Heart left ventricle (tissue), 13 donors: ENCODE data around the gene SPOCK1.

Experiments used
- POLR2A ChIP-seq, 2 donors: fragments of 450-650 bp; IDR thresholded peaks; one replicate each; pipeline ENCODE4 v1.6.1; 2017; ENCODE audit warnings: antibody characterized with exemption in 2 of 2, mild to moderate bottlenecking in 2 of 2, moderate library complexity in 2 of 2
- TF ChIP-seq, protein P1 (sequence below), 12 donors: fragments of 200-600 bp; sonication (generic) in 4 of 12; IDR thresholded peaks; one replicate each; pipeline versions ENCODE4 v1.5.0 to v1.8.0; 2018 to 2022; ENCODE audit warnings: antibody characterized with exemption in 12 of 12, mild to moderate bottlenecking in 5 of 12
- donor health status: ischemic (EF 13 %, LVEDD 7.1; RV severe dilation, severe dysfunction).
- donor health status: DM: no; HTN: yes; CAD: no.
- donor health status: DM: no; HTN: no; CAD: no.
- donor health status: ischemic (EF 25% LVEDD 6.9; RV normal size, moderate dysfunction).
- donor health status: ischemic (EF 25% LVEDD 5.7; RV mildly dilated, moderate dysfunction).
- donor health status: ischemic (EF 35%, LVEDD 5.7; RV mildly dilated, moderate dysfunction).
- donor health status: nonischemic (EF 11% LVEDD 7.7; RV severe dilation, severe dysfunction).
- donor health status: DM: yes; HTN: yes; CAD: no.
- donor health status: PGD.
- donor health status: ischemic (EF 29% LVEDD 5.4; RV normal size, mild dysfunction).
- donor health status: nonischemic (EF 23%, LVEDD 6.1; RV moderate dilation, normal function).

DNA sequence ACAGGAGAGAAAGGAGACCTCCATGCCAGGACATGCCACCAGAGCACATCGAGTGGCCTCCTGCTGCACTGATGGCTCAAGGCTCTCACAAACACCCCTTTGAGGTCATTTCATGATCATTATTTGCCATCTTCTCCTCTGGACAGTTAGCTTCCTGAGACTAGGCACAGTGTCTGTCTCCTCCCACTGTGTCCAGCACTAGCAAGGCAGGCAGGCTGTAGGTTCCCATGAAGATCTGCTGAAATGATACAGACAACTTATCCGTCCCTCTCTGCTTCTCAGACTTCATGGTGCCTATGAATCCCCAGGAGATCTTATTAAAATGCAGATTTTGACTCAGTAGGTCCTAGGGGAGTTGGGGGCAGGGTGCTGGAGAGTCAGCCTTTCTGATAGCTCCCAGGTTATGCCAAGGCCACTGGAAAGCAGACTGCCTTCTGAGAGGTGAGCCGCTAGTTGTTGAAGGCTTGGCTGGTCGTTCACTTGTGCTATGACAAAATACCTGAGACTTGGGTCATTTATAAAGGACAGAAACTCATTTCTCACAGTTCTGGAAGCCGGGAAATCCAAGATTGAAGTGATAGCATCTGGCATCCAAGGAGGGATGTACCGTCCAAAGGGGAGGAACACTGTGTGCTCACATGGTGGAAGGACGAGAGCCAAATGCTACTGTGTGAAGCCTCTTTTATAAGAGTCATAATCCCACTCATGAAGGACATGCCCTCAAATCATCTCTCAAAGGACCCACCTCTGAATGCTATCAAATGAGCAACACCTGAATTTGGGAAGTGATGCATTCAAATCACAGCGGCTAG lies 183.4 kb downstream of the SPOCK1 start:
- TF ChIP-seq, protein P1, sequence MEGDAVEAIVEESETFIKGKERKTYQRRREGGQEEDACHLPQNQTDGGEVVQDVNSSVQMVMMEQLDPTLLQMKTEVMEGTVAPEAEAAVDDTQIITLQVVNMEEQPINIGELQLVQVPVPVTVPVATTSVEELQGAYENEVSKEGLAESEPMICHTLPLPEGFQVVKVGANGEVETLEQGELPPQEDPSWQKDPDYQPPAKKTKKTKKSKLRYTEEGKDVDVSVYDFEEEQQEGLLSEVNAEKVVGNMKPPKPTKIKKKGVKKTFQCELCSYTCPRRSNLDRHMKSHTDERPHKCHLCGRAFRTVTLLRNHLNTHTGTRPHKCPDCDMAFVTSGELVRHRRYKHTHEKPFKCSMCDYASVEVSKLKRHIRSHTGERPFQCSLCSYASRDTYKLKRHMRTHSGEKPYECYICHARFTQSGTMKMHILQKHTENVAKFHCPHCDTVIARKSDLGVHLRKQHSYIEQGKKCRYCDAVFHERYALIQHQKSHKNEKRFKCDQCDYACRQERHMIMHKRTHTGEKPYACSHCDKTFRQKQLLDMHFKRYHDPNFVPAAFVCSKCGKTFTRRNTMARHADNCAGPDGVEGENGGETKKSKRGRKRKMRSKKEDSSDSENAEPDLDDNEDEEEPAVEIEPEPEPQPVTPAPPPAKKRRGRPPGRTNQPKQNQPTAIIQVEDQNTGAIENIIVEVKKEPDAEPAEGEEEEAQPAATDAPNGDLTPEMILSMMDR (IDR thresholded peaks at IDR 0.05): no peak
- TF ChIP-seq POLR2A (IDR thresholded peaks at IDR 0.05): no peak
